ENCODE measurements around the gene MYH3. TPM values are rescaled to one million over a fixed set of nuclear protein-coding genes. Genes with fewer than 3 reads are reported as not detected.

The MYH3 gene
- total RNA-seq, 6 experiments from 2014 or later, result 0.68 to 2.6 (median 1.2) TPM

DNA sequence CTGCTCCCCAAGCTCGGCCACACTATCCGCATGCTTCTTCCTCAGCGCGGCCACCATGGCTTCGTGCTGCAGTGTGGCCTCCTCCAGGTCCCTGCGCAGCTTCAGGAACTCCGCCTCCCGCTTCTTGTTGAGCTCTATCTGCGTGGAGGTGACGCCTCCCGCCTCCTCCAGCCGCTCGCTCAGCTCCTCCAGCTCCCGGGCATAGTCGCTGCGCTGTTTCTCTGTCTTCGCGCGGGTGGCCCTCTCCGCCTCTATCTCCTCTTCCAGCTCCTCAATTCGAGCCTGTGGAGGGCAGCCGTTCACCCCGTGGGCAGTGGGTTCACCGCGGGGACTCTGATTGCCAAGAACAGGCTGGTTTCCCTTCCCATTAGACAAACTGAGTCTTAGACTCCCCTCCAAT, 19.0 kb downstream of the MYH3 start:
- ATAC-seq (no peak), DNase-seq (no peak)
- Histone ChIP-seq H3K4me3 (no peak overlapping the region), H3K9me3 (no peaks in the 10 kb centered on the region), H3K27me3 (no peaks in the 10 kb centered on the region), H3K4me1 (no peaks in the 10 kb centered on the region), H3K36me3 (peaks cover 0 to 23% (median 2%) of the 10 kb centered on the region in 4 donors), H3K27ac (no peak overlapping the region)
- intact Hi-C loops (cut with DNase I), result no loop called here
- TF ChIP-seq, protein P1, sequence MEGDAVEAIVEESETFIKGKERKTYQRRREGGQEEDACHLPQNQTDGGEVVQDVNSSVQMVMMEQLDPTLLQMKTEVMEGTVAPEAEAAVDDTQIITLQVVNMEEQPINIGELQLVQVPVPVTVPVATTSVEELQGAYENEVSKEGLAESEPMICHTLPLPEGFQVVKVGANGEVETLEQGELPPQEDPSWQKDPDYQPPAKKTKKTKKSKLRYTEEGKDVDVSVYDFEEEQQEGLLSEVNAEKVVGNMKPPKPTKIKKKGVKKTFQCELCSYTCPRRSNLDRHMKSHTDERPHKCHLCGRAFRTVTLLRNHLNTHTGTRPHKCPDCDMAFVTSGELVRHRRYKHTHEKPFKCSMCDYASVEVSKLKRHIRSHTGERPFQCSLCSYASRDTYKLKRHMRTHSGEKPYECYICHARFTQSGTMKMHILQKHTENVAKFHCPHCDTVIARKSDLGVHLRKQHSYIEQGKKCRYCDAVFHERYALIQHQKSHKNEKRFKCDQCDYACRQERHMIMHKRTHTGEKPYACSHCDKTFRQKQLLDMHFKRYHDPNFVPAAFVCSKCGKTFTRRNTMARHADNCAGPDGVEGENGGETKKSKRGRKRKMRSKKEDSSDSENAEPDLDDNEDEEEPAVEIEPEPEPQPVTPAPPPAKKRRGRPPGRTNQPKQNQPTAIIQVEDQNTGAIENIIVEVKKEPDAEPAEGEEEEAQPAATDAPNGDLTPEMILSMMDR (IDR thresholded peaks at IDR 0.05), result no peak
- no peak for TF ChIP-seq POLR2A (IDR thresholded peaks at IDR 0.05)
- 94% methylated on average over 15 of the region's 25 CpGs for WGBS (ENCODE audit: insufficient coverage, low coverage, low lambda C conversion rate, missing lambda C conversion rate)

DNA sequence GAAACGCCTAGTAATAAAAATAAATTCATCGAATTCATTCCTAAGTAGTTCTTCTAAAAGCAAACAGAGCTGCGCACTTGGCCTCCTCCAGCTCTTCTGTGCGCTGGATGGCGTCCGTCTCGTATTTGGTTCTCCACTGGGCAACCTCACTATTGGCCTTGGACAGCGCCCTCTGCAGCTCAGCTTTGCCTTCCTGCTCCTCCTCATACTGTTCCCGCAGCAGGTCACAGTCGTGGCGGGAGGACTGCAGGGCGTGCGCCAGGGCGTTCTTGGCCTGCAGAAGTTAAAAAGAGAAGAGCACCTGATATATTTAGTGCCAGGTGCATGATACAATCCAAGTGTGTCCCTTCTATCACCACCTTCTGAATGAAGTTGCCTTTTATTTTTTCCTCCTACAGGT, 21.8 kb downstream of the MYH3 start:
- intact Hi-C loops (cut with DNase I), result no loop called here
- TF ChIP-seq, protein P1 (IDR thresholded peaks at IDR 0.05), result no peak
- TF ChIP-seq POLR2A (IDR thresholded peaks at IDR 0.05), result no peak
- no peaks in the 10 kb centered on the region for H3K9me3 ChIP-seq
- H3K36me3 ChIP-seq, result peaks cover 0 to 14% (median 2%) of the 10 kb centered on the region in 4 donors
- DNase-seq (no peak), ATAC-seq (no peak)
- 89% methylated on average over 7 of the region's 14 CpGs for WGBS (ENCODE audit: insufficient coverage, low coverage, low lambda C conversion rate, missing lambda C conversion rate)
- H3K4me1 ChIP-seq, result no peaks in the 10 kb centered on the region
- H3K27me3 ChIP-seq, result no peaks in the 10 kb centered on the region
- H3K27ac ChIP-seq, result no peak overlapping the region
- no peak overlapping the region for H3K4me3 ChIP-seq

DNA sequence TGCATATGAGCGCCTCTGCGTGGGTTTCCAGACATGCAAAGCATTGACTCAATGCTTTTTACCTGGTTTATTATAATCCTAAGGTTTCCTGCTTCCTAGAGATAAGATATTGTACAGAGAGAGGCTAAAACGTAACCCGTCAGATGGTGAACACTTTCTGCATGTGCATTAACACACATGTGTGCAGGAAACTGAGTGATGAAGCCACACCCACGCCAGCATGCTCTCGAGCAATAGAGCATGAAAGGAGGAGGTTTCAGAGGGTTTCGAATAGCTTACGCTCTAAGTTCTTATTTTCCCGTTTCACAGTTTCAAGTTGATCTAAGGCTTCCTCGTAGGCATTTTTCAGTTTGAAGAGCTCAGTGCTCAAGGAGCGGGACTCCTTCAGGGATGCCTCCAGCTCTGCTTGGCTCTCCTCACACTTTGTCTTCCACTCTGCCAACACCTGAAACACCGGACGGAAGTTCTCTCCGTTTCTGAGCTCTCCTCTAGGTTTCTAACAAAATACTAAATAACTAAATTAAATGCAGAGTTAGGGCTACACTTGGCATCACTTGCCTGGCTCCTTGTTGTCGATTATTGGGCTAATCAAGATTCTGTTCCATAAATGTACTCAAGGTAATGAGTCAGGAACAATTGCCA, 23.2 kb downstream of the MYH3 start:
- TF ChIP-seq POLR2A (IDR thresholded peaks at IDR 0.05), result no peak
- TF ChIP-seq, protein P1 (IDR thresholded peaks at IDR 0.05), result no peak
- no peak overlapping the region for H3K4me3 ChIP-seq
- H3K9me3 ChIP-seq, result no peaks in the 10 kb centered on the region
- DNase-seq (no peak), ATAC-seq (no peak)
- WGBS (ENCODE audit: insufficient coverage, low coverage, low lambda C conversion rate, missing lambda C conversion rate), result 92% methylated on average over 7 of the region's 15 CpGs
- no peak overlapping the region for H3K27ac ChIP-seq
- intact Hi-C loops (cut with DNase I), result no loop called here
- peaks cover 0 to 11% (median 0%) of the 10 kb centered on the region in 4 donors for H3K36me3 ChIP-seq
- no peaks in the 10 kb centered on the region for H3K27me3 ChIP-seq
- H3K4me1 ChIP-seq, result no peaks in the 10 kb centered on the region

DNA sequence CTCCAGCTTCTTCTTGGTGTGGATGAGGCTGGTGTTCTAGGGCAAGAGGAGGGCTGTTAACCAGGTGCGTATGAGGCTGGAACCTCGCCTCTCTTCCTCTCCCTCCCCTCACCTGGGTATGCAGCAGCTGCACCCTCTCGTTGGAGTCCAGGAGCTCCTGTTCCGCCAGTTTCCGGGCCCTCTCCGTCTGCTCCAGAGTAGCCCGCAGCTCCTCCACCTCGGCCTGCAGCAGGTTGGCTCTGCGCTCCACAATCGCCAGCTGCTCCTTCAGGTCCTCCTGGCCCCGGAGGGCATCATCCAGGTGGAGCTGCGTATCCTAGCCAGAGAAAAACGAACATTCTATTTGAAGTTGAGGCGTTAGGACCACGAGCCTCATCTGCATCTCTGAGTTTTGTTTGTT, 25.4 kb downstream of the MYH3 start:
- intact Hi-C loops (cut with DNase I), result no loop called here
- ATAC-seq (no peak), DNase-seq (no peak)
- peaks cover 0 to 7% (median 0%) of the 10 kb centered on the region in 4 donors for H3K36me3 ChIP-seq
- no peaks in the 10 kb centered on the region for H3K9me3 ChIP-seq
- no peak for TF ChIP-seq POLR2A (IDR thresholded peaks at IDR 0.05)
- H3K27me3 ChIP-seq, result no peaks in the 10 kb centered on the region
- 80% methylated on average over 1 of the region's 15 CpGs for WGBS (ENCODE audit: insufficient coverage, low coverage, low lambda C conversion rate, missing lambda C conversion rate)
- H3K27ac ChIP-seq, result no peak overlapping the region
- no peaks in the 10 kb centered on the region for H3K4me1 ChIP-seq
- no peak overlapping the region for H3K4me3 ChIP-seq

DNA sequence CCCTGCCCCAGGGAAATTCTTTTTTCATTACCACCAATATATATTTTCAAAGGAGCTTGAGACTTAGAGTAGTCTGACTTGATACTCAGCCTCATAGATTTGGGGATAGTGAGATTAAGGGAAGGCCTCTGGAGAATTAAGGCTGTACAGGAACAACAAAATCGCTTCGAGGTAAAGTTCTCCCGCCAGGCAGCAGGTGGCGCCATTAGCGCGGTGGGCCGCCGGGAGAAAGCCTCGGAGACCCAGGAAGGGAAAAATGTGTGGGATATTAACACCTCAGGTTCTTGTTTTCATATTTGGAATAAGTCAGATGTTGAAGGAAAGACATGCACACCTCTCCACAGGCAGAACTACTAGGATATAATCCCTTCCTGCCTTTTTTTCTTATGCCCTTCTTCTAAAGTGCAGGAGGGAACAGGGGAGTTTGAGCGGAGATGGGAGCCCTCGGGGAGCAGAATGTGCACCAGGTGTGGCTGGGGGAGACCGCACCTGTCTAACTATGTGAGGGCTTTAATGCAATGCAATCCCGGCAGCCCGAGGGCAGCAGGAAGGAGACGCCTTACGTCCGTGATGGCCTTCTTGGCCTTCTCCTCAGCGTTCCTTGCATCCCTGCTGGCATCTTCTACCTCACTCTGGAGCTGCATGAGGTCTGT, 25.9 kb downstream of the MYH3 start:
- H3K27me3 ChIP-seq, result no peaks in the 10 kb centered on the region
- DNase-seq, result no peak
- intact Hi-C loops (cut with DNase I), result no loop called here
- H3K4me1 ChIP-seq, result no peaks in the 10 kb centered on the region
- peak; percentile 49 to 61 (median 57) for ATAC-seq
- no peaks in the 10 kb centered on the region for H3K9me3 ChIP-seq
- no peak for TF ChIP-seq POLR2A (IDR thresholded peaks at IDR 0.05)
- TF ChIP-seq, protein P1 (IDR thresholded peaks at IDR 0.05), result peak; percentile 44 to 85 (median 74)
- WGBS (ENCODE audit: insufficient coverage, low coverage, low lambda C conversion rate, missing lambda C conversion rate), result 13% methylated on average over 10 of the region's 18 CpGs
- no peak overlapping the region for H3K4me3 ChIP-seq
- H3K36me3 ChIP-seq, result peaks cover 0 to 7% (median 0%) of the 10 kb centered on the region in 4 donors
- H3K27ac ChIP-seq, result no peak overlapping the region

All from right lobe of liver (tissue), 6 donors.